CD4-positive, alpha-beta T cell (primary cell): Measurements from ENCODE around the gene RBBP6. TPM values are rescaled to one million over a fixed set of nuclear protein-coding genes. Genes with fewer than 3 reads are reported as not detected.

ENCODE experiments used
- ATAC-seq: fragments of 200-7000 bp; cut with Tn5 transposase; one replicate; pipeline ENCODE4 v1.10.0; 2022; ENCODE audit warnings: mild to moderate bottlenecking; ENCODE audit not compliant: poor library complexity
- CTCF ChIA-PET: fragments of 350-600 bp; sonication (Branson Sonifier 250); formaldehyde crosslinking; loops from one replicate; lab custom pipeline; 2021; ENCODE audit warnings: antibody characterized with exemption, inconsistent platforms; lab: Charles Lee
- POLR2A ChIA-PET: fragments of 350-600 bp; sonication (Branson Sonifier 250); formaldehyde crosslinking; loops from one replicate; lab custom pipeline; 2021; ENCODE audit warnings: antibody characterized with exemption, inconsistent platforms; lab: Charles Lee
- DNase-seq, 14 experiments: peaks; one replicate each; pipeline ENCODE4 v3.0.0-alpha.2; 2013 to 2020; ENCODE audit warnings: mixed read lengths in 2 of 14
- H3K27ac ChIP-seq, 2 donors: one replicate each; pipeline versions ENCODE4 v1.5.1 to v1.7.0; 2013; ENCODE audit warnings: low read length in 2 of 2, low read depth in 1 of 2, mild to moderate bottlenecking in 1 of 2
- H3K27me3 ChIP-seq, 2 experiments: 1 replicate in 1 of 2; 2 replicates in 1 of 2; pipeline versions ENCODE4 v1.6.1 to v1.7.0; 2013; ENCODE audit warnings: low read length in 2 of 2, control low read depth in 1 of 2, mild to moderate bottlenecking in 1 of 2, moderate library complexity in 1 of 2; ENCODE audit not compliant: insufficient read depth in 2 of 2, control insufficient read depth in 1 of 2
- H3K36me3 ChIP-seq: one replicate; pipeline ENCODE4 v1.6.1; 2013; ENCODE audit warnings: low read length, control low read depth; ENCODE audit not compliant: insufficient read depth
- H3K4me1 ChIP-seq: one replicate; pipeline ENCODE4 v1.6.1; 2013; ENCODE audit warnings: low read length, control low read depth; ENCODE audit not compliant: insufficient read depth
- H3K4me3 ChIP-seq: one replicate; pipeline ENCODE4 v1.5.1; 2013; ENCODE audit warnings: mild to moderate bottlenecking, low read length, moderate library complexity
- H3K9me3 ChIP-seq, 2 experiments: 1 replicate in 1 of 2; 2 replicates in 1 of 2; pipeline versions ENCODE4 v1.6.1 to v1.7.0; 2013; ENCODE audit warnings: low read length in 2 of 2, mild to moderate bottlenecking in 2 of 2, control low read depth in 1 of 2, moderate library complexity in 1 of 2; ENCODE audit not compliant: control insufficient read depth in 1 of 2, insufficient read depth in 1 of 2
- H3K27ac Mint-ChIP-seq: one replicate; pipeline ENCODE4 v1.8.0; 2020; ENCODE audit warnings: mixed read lengths
- H3K27me3 Mint-ChIP-seq: one replicate; pipeline ENCODE4 v1.8.0; 2021; ENCODE audit warnings: mixed read lengths
- H3K36me3 Mint-ChIP-seq: one replicate; pipeline ENCODE4 v1.8.0; 2021; ENCODE audit warnings: low read depth, mixed read lengths
- H3K4me1 Mint-ChIP-seq: one replicate; pipeline ENCODE4 v1.8.0; 2021; ENCODE audit warnings: low read depth, mixed read lengths
- H3K4me3 Mint-ChIP-seq: one replicate; pipeline ENCODE4 v1.8.0; 2020; ENCODE audit warnings: mild to moderate bottlenecking, mixed read lengths
- H3K9me3 Mint-ChIP-seq: one replicate; pipeline ENCODE4 v1.8.0; 2020; ENCODE audit warnings: mixed read lengths
- CTCF ChIP-seq: fragments of 200-600 bp; IDR thresholded peaks from one replicate; pipeline ENCODE4 v1.8.0; 2022; ENCODE audit warnings: antibody characterized with exemption, mild to moderate bottlenecking
- intact Hi-C, 2 experiments: fragments of 100-400 bp; cut with DNase I in 1 of 2; cut with micrococcal nuclease in 1 of 2; formaldehyde crosslinking; loops; one replicate each; pipeline versions ENCODE4 v1.15.1 to v1.9.0; 2023 to 2025; cut with DNase I, micrococcal nuclease
- total RNA-seq, 174 experiments: library from RNA in 2 of 174; stranded (reverse) in 2 of 174; gene quantifications; one replicate each; pipeline ENCODE4 v1.2.3 and lab custom pipeline; 2021 to 2026

RBBP6 gene
- total RNA-seq, 2 experiments from 2014 or later = 178 TPM

DNA sequence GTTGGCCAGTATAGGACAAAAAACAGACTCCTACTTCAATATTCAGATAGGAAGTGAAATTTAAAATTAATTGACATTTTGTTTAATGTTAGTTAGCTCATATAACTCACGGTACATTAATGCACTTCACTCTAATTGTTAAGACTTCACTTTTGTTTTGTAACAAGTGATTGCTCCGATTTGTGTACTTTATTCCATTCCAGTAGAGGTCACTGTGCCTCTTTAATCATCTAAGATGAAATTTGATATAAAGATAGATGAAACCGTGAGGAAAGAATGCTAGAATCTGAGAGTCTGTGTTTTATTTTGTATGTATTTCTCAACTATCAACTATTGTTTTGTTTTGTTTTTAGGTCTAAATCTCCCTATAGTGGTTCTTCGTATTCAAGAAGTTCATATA lies 29.0 kb downstream of the RBBP6 start:
- Mint-ChIP-seq H3K27ac (no peak overlapping the region), H3K36me3 (peaks cover 87% of the 10 kb centered on the region), H3K9me3 (peaks cover 10% of the 10 kb centered on the region)

DNA sequence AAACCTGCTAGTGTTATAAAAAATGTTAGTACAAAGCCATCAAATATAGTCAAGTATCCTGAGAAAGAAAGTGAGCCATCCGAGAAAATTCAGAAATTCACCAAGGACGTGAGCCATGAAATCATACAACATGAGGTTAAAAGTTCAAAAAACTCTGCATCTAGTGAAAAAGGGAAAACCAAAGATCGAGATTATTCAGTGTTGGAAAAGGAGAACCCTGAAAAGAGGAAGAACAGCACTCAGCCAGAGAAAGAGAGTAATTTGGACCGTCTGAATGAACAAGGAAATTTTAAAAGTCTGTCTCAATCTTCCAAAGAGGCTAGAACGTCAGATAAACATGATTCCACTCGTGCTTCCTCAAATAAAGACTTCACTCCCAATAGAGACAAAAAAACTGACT lies 31.7 kb downstream of the RBBP6 start:
- H3K4me3 ChIP-seq = no peak overlapping the region
- ATAC-seq (no peak), DNase-seq (no peak)
- H3K9me3 Mint-ChIP-seq = peaks cover 10% of the 10 kb centered on the region
- no peak overlapping the region for H3K27ac Mint-ChIP-seq
- peaks cover 55% of the 10 kb centered on the region for H3K36me3 ChIP-seq
- ChIA-PET POLR2A (no interaction called here), CTCF (no interaction called here)
- no peak overlapping the region for H3K4me3 Mint-ChIP-seq
- intact Hi-C loops = no loop called here
- peaks cover 60% of the 10 kb centered on the region for H3K36me3 Mint-ChIP-seq
- H3K27me3 ChIP-seq = no peaks in the 10 kb centered on the region
- H3K4me1 ChIP-seq = no peaks in the 10 kb centered on the region
- peaks cover 18 to 26% of the 10 kb centered on the region in 2 experiments for H3K9me3 ChIP-seq
- H3K27ac ChIP-seq = no peak overlapping the region
- TF ChIP-seq CTCF = no peak
- no peaks in the 10 kb centered on the region for H3K4me1 Mint-ChIP-seq
- H3K27me3 Mint-ChIP-seq = no peaks in the 10 kb centered on the region

More for the DNA sequence above, 29.0 kb downstream of the RBBP6 start:
- H3K36me3 ChIP-seq = peaks cover 82% of the 10 kb centered on the region
- peaks cover 4 to 26% of the 10 kb centered on the region in 2 experiments for H3K9me3 ChIP-seq
- POLR2A ChIA-PET = no interaction called here
- DNase-seq (no peak), ATAC-seq (no peak)
- Mint-ChIP-seq H3K4me1 (no peaks in the 10 kb centered on the region), H3K4me3 (no peak overlapping the region), H3K27me3 (no peaks in the 10 kb centered on the region)
- TF ChIP-seq CTCF = no peak
- no peaks in the 10 kb centered on the region for H3K27me3 ChIP-seq
- no peaks in the 10 kb centered on the region for H3K4me1 ChIP-seq
- intact Hi-C loops = no loop called here
- no peak overlapping the region for H3K4me3 ChIP-seq
- CTCF ChIA-PET = no interaction called here
- H3K27ac ChIP-seq = no peak overlapping the region

DNA sequence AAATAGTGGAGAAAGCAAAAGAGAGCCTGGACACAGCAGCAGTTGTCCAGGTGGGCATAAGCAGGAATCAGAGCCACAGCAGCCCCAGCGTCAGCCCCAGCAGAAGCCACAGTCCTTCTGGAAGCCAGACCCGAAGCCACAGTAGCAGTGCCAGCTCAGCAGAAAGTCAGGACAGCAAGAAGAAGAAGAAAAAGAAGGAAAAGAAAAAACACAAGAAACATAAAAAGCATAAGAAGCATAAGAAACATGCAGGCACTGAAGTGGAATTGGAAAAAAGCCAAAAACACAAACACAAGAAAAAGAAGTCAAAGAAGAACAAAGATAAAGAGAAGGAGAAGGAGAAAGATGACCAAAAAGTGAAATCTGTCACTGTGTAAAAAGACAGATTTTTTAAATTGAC lies 32.7 kb downstream of the RBBP6 start:
- no peak overlapping the region for H3K4me3 Mint-ChIP-seq
- ATAC-seq (no peak), DNase-seq (no peak)
- Histone ChIP-seq H3K27ac (no peak overlapping the region), H3K9me3 (peaks cover 18 to 26% of the 10 kb centered on the region in 2 experiments), H3K4me1 (no peaks in the 10 kb centered on the region), H3K4me3 (no peak overlapping the region), H3K36me3 (peaks cover 45% of the 10 kb centered on the region), H3K27me3 (no peaks in the 10 kb centered on the region)
- peaks cover 13% of the 10 kb centered on the region for H3K9me3 Mint-ChIP-seq
- H3K27me3 Mint-ChIP-seq = no peaks in the 10 kb centered on the region
- intact Hi-C loops = no loop called here
- no peak for TF ChIP-seq CTCF
- ChIA-PET POLR2A (no interaction called here), CTCF (no interaction called here)
- no peaks in the 10 kb centered on the region for H3K4me1 Mint-ChIP-seq
- peaks cover 58% of the 10 kb centered on the region for H3K36me3 Mint-ChIP-seq
- no peak overlapping the region for H3K27ac Mint-ChIP-seq
